SH-SY5Y (cell line): ENCODE data around the gene EXOSC7.

ENCODE experiments used
- GATA2 ChIP-seq: IDR thresholded peaks from 2 replicates; pipeline ENCODE4 v1.6.1; 2011; ENCODE audit warnings: mild to moderate bottlenecking, low read depth, low read length
- GATA3 ChIP-seq: IDR thresholded peaks from 2 replicates; pipeline ENCODE4 v1.6.1; 2011; ENCODE audit warnings: low read depth, mild to moderate bottlenecking, low read length, moderate library complexity

Gene EXOSC7

GRCh38 chr3:44954962-44955361 is 21.1 kb upstream of the EXOSC7 start:
- TF ChIP-seq GATA2: no peak

DNA sequence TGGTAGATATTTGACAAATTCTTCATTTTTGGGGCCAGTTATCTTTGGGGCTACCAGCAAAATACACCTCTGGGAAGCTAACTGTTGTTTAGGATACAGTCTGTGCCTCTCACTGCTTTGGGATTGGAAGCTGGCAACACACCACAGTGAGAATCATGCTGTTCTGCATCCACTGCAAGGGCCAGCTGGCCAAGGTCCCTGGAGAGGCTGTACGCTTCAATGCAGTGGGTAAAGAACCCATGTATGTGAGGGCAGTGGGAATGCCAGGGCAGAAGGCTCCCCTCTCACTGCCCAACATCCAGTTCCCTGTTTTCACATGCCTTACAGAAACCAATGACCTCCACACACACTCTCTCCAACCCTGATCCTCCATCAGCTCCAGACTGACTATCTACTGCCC is 20.1 kb upstream of the EXOSC7 start:
- TF ChIP-seq GATA2 (no peak), GATA3 (no peak)

GRCh38 chr3:44957986-44958385 is 18.1 kb upstream of the EXOSC7 start:
- no peak for TF ChIP-seq GATA2
- TF ChIP-seq GATA3: no peak

GRCh38 chr3:44958386-44958785 is 17.7 kb upstream of the EXOSC7 start:
- no peak for TF ChIP-seq GATA3
- TF ChIP-seq GATA2: no peak

GRCh38 chr3:44960387-44961026 is 15.5 kb upstream of the EXOSC7 start:
- TF ChIP-seq GATA3: no peak
- no peak for TF ChIP-seq GATA2

- TF ChIP-seq GATA3: 0 out of 2 replicates have a peak, but pooled peaks have one; percentile 24
- TF ChIP-seq GATA2: peak; percentile 38
Measured at GRCh38 chr3:44961888-44962287, 14.2 kb upstream of the EXOSC7 start.

DNA sequence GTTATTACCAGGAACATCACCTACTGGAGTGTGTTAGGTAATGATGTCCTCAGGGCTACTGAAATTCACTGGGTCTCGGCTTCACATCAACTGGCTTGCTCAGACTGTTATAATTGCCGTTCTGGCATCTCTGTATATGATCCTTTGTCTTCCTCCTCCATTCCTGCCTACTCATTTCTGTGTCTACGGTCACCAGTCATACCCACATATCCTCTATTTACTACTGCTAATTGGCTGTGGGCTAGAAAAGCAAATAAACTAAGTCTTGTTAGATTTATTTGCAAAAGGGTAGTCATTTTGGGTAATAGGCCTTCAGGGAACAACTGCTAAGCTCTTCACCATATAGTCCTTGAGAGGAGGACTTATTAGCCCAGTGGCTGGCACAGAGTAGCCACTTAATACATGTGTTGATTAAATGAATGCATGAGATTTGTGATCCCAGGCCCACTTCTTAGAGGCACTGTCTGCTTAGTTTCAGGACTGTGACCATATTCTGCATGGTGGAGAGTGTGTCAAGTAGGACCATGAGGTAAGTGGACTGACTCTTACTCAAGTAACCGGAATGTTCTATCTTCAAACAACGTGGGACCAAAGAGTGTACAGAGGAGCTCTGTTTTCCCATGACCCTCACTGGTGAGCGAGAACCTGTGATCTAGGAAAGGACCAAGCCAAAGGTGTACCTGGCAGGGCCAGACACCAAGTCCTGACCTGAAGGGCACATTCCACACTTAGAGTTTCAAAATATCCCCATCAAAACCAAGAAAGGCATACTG is 13.2 kb upstream of the EXOSC7 start:
- TF ChIP-seq GATA2: no peak
- no peak for TF ChIP-seq GATA3

DNA sequence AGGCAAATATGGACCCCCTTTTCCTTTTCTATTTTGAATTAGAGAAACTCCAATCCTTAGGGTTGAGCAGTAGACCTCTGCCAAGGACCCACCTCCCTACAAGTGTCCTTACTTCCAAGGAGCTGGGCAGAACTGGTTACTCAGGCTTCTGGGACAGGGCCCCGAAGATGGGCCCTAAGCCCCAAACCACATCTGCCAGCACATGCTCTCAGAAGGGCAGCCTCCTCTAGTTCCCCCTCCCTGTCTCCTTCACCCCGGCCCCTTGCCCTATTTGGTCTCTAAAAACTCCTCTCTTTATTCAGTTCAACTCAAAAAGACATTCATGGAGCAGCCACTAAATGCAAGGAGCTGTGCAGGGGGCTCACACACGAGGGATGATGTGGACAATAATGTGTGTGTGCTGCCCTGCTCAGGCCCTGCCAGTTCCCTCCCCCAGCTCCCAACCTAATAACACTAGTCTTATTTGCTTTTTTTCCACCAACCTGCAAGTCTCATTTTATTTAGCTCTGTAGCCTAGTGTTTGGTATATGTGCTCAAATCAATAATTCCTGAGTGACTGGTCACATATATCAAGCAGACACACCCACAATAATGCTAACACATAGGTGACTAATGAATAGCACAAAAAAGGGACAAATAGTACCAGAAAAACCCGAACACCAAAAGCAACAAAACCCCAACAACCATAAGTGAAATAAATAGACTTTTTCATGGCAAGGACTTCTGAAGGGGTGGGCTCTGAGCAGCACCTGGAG is 12.3 kb upstream of the EXOSC7 start:
- TF ChIP-seq GATA2: no peak
- TF ChIP-seq GATA3: no peak

DNA sequence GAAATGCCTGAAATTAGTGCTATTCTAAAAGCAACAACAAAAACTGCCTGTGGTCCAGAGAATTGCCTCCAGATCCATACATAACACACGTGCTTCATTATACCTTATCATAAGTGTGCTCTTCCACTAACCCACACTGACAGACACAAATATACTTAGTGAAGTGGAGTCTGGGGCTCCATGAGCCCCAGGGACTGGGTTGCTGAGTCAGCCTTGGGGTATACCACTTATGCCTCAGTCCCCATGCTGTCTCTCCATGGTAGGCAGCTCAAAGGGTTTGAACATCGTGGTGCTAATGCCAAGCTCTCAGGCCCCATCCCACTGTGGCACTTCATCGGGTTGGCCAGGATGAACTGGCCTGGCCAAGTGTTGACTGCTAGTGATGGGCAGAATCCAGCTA is 10.9 kb upstream of the EXOSC7 start:
- TF ChIP-seq GATA3: no peak
- TF ChIP-seq GATA2: no peak

- TF ChIP-seq GATA2 (no peak), GATA3 (no peak)
Measured at GRCh38 chr3:44966795-44967278, 9.2 kb upstream of the EXOSC7 start.

DNA sequence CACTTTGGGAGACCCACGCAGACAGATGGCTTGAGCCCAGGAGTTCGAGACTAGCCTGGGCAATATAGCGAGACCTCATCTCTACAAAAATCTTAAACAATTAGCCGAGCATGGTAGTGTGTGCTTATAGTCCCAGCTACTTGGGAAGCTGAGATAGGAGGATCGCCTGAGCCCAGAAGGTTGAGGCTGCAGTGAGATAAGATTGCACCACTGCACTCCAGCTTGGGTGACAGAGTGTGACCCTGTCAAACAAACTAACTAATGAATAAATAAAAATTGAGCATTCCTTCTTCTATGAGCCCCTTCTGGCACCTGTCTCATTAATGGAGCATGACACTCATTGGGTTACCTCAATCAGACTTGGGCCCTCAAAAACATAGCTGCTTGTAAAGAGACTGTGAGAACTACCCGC is 7.6 kb upstream of the EXOSC7 start:
- no peak for TF ChIP-seq GATA2
- no peak for TF ChIP-seq GATA3

DNA sequence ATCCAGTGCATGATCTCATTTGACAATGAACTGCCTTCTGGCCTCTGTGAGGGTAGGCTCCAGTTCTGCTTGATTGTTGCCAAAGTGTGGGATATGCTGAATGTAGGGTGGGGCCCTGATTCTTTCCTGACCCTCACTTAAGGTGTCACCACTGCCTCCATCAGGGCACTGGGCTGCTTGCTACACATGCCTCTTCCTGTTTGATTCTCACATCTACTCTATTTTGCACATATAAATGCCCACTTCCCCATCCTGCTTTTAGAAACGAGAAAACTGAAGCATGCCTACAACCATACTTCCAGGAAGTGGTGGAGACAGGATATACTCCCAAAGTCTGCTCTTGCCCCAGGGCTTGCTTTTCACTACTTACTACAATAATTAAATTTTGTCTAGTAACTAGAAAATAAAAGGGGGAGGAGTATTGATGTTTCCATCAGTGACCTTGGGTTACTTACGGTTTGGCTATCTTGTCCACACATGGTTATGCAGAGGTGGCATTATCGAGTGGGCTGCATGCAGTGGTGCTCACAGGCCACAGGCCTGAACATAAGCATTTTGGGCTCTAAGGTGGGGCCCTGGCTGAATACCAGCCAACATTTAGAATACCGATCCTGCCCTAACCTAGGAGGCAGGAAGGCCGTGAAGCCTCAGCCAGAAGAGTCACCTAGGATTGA is 6.8 kb upstream of the EXOSC7 start:
- TF ChIP-seq GATA2: no peak

DNA sequence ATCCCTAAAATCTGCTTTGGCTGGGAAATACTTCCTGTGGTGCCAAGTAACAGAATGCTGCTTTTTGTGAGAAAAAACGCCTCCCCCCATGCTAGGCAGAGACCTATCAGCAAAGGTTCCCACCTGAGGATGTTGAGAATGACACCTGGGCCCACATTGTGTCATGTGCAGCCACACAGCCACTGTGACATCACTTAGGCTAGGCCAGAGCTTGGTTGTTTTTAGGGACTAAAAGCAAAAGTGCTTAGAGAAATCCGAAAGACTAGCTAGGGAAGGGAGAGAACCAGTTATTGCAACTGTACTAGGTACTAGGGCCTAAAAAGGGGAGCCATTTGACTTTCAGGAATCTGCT is 6.2 kb upstream of the EXOSC7 start:
- no peak for TF ChIP-seq GATA3
- no peak for TF ChIP-seq GATA2

- TF ChIP-seq GATA2 (no peak), GATA3 (no peak)
Measured at GRCh38 chr3:44970926-44971490, 5.0 kb upstream of the EXOSC7 start.
